ENCODE measurements around the gene TMEM123.

The TMEM123 gene, protein sequence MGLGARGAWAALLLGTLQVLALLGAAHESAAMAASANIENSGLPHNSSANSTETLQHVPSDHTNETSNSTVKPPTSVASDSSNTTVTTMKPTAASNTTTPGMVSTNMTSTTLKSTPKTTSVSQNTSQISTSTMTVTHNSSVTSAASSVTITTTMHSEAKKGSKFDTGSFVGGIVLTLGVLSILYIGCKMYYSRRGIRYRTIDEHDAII

DNA sequence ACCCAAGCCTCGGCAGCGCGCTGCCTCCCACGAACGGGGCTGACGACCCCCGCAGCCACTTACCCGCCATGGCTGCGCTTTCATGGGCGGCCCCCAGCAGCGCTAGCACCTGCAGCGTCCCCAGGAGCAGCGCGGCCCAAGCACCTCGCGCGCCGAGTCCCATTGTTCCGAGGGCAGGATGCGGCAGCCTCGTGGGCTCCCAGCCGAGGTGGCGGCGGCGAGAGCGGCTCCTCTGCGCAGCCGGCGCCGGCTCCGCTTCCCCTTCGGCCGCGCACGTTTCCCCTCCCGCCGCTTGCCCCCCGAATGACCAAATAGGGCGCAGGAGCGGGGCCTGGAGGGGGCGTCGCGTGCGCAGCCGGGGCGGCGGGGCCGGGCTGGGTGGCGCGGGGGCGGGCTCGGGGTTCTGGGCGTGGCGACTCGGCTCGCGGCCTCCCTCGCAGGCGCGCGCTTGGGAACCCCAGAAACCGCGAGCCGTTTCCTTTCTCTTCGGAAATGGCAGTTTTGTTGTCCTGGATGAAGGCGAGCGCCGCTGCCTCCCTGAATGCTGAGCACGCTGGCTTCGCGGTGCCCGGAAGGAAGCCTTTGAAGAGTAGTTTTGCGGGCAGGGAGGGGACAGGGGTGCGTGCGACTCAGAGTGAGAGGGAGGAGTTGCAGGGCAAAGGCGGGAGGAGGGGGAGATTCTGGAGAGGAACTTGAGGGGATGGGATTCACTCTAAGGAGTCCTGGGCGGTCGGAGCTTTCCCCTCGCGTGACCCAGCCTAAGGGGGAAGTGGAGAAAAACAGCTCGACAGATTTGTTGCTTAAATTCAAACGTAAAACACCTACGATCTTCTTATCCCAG is at the start of gene TMEM123:
TSS of gene TMEM123 (minus strand) at position 305 of the 841 bp plus-strand sequence. CDS start at position 163, 142 bp downstream.
- H3K27ac ChIP-seq: peak within 1 kb of the TSS; percentile 94
- H3K4me3 ChIP-seq (ENCODE audit: low read depth in 1 of 2, low read length in 1 of 2): peak within 1 kb of the TSS; percentile 93 to 96
- TF ChIP-seq, protein P1, sequence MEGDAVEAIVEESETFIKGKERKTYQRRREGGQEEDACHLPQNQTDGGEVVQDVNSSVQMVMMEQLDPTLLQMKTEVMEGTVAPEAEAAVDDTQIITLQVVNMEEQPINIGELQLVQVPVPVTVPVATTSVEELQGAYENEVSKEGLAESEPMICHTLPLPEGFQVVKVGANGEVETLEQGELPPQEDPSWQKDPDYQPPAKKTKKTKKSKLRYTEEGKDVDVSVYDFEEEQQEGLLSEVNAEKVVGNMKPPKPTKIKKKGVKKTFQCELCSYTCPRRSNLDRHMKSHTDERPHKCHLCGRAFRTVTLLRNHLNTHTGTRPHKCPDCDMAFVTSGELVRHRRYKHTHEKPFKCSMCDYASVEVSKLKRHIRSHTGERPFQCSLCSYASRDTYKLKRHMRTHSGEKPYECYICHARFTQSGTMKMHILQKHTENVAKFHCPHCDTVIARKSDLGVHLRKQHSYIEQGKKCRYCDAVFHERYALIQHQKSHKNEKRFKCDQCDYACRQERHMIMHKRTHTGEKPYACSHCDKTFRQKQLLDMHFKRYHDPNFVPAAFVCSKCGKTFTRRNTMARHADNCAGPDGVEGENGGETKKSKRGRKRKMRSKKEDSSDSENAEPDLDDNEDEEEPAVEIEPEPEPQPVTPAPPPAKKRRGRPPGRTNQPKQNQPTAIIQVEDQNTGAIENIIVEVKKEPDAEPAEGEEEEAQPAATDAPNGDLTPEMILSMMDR (IDR thresholded peaks at IDR 0.05): no peak
- H3K36me3 ChIP-seq: no peaks in the 10 kb centered on the region
- H3K9me3 ChIP-seq: no peaks in the 10 kb centered on the region
- H3K4me1 ChIP-seq (ENCODE audit: control insufficient read depth in 1 of 2, insufficient read depth in 1 of 2, low read depth in 1 of 2, low read length in 1 of 2): peaks cover 60 to 70% of the 10 kb centered on the region in 2 experiments
- no peaks in the 10 kb centered on the region for H3K27me3 ChIP-seq

DNA sequence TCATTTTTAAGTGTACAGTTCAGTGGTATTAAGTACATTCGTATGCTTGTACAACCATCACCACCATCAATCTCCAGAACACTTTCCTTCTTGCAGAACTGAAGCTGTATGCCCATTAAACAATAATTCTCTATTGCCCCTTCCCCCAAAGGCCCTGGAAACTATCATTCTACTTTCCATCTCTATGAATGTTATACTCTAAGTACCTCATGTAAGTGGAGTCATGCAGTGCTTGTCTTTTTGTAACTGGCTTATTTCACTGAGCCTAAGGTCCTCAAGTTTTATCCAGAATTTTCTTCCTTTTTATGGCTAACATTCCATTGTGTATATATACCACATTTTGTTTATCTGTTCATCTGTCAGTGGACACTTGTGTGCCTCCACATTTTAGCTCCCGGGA is 48.3 kb upstream of the TMEM123 start:
- H3K4me1 ChIP-seq (ENCODE audit: control insufficient read depth in 1 of 2, insufficient read depth in 1 of 2, low read depth in 1 of 2, low read length in 1 of 2): peaks cover 4 to 10% of the 10 kb centered on the region in 2 experiments
- no peaks in the 10 kb centered on the region for H3K36me3 ChIP-seq
- no peaks in the 10 kb centered on the region for H3K9me3 ChIP-seq
- H3K4me3 ChIP-seq (ENCODE audit: low read depth in 1 of 2, low read length in 1 of 2): no peak overlapping the region
- TF ChIP-seq, protein P1 (IDR thresholded peaks at IDR 0.05): no peak
- H3K27me3 ChIP-seq: no peaks in the 10 kb centered on the region
- no peak overlapping the region for H3K27ac ChIP-seq

DNA sequence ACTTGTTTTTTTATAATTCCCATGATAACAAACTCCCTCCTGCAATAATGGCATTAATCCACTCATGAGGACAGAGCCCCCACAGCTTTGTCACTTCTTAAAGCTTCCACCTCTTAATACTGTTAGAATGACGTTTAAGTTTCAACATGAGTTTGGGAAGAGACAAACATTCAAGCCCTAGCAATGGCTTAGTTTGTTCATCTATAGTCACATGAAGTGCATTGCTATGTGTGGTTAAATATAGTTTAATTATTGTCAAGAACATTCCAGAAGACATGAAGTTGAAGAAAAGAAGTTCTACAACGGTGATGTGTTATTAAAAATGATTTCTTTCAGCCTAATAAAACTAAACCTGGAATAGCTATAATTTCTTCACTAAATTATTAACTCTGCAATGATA is 47.4 kb upstream of the TMEM123 start:
- Histone ChIP-seq H3K4me3 (ENCODE audit: low read depth in 1 of 2, low read length in 1 of 2) (no peak overlapping the region), H3K27me3 (no peaks in the 10 kb centered on the region), H3K36me3 (no peaks in the 10 kb centered on the region), H3K9me3 (no peaks in the 10 kb centered on the region), H3K27ac (no peak overlapping the region), H3K4me1 (ENCODE audit: control insufficient read depth in 1 of 2, insufficient read depth in 1 of 2, low read depth in 1 of 2, low read length in 1 of 2) (peaks cover 4 to 10% of the 10 kb centered on the region in 2 experiments)
- TF ChIP-seq, protein P1 (IDR thresholded peaks at IDR 0.05): no peak

DNA sequence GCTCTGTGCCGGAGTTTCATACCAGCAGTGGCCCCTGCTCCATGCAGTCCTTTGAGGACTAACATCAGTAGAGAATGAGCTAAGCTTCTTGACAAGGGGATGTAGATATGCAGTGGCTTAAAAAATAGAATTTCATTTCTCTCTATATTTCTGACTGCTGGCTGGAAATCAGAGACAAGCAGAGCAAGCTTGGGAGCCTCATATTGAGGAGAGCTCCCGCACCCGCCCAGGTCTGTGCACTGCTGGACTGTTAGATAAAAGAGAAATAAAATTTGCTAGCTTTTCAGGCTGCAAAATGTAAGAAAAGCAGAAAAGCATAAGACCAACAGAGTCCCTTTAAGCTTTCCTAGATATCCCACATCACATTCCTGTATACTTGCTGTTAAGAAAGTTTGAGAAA is 46.6 kb upstream of the TMEM123 start:
- Histone ChIP-seq H3K4me1 (ENCODE audit: control insufficient read depth in 1 of 2, insufficient read depth in 1 of 2, low read depth in 1 of 2, low read length in 1 of 2) (peaks cover 4 to 10% of the 10 kb centered on the region in 2 experiments), H3K9me3 (no peaks in the 10 kb centered on the region), H3K27me3 (no peaks in the 10 kb centered on the region), H3K36me3 (no peaks in the 10 kb centered on the region), H3K27ac (no peak overlapping the region), H3K4me3 (ENCODE audit: low read depth in 1 of 2, low read length in 1 of 2) (no peak overlapping the region)
- TF ChIP-seq, protein P1 (IDR thresholded peaks at IDR 0.05): no peak

DNA sequence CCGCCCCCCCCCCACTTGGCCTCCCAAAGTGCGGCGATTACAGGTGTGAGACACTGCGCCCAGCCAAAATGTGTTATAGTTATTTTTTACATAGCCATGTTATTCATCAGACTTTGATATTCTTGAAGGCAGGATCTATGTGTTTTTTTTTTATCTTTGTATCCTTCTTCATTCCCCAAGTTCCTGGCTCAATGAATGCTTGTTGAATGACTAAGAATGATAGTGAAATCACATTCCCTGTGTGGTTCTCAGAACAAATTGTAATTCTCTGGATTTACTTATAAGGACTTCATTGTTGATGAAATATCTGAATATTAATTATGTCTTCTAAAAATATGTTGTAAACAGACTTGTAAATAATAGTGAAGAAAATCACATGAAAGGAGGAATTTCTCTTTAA is 44.5 kb upstream of the TMEM123 start:
- Histone ChIP-seq H3K36me3 (no peaks in the 10 kb centered on the region), H3K27ac (no peak overlapping the region), H3K4me3 (ENCODE audit: low read depth in 1 of 2, low read length in 1 of 2) (no peak overlapping the region), H3K9me3 (no peaks in the 10 kb centered on the region), H3K4me1 (ENCODE audit: control insufficient read depth in 1 of 2, insufficient read depth in 1 of 2, low read depth in 1 of 2, low read length in 1 of 2) (peaks cover 4 to 10% of the 10 kb centered on the region in 2 experiments), H3K27me3 (no peaks in the 10 kb centered on the region)
- TF ChIP-seq, protein P1 (IDR thresholded peaks at IDR 0.05): no peak
